HTR-8/SVneo (cell line): ENCODE data around the gene BTAF1.

Source experiments
- DNase-seq: peaks from one replicate; pipeline ENCODE4 v3.0.0; 2011; ENCODE audit warnings: low spot score, mixed read lengths; ENCODE audit not compliant: insufficient read length
- FAIRE-seq: peaks from 2 replicates; lab custom pipeline; 2011; peaks lifted over from hg19 to GRCh38; lab: Jason Lieb, UNC

Gene BTAF1

DNA sequence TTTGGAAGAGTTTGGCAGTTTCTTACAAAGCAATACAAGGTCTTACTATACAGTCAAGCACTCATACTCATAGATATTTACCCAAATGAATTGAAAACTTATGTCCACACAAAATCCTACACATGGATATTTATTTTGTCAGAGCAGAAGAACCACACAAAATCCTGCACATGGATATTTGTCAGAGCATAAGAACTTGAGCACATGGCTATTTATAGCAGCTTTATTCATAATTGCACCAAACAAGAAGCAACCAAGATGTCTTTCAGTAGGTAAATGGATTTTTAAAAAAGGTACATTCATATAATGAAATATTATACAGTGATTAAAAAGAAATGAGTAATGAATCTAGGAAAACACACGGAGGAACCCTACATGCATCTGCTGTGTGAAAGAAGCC is 115.4 kb downstream of the BTAF1 start:
- DNase-seq (no peak), FAIRE-seq (no peak)

GRCh38 chr10:92042541-92042940 is 119.0 kb downstream of the BTAF1 start:
- FAIRE-seq (no peak), DNase-seq (no peak)

GRCh38 chr10:92045641-92046106 is 122.1 kb downstream of the BTAF1 start:
- no peak for FAIRE-seq
- no peak for DNase-seq

DNA sequence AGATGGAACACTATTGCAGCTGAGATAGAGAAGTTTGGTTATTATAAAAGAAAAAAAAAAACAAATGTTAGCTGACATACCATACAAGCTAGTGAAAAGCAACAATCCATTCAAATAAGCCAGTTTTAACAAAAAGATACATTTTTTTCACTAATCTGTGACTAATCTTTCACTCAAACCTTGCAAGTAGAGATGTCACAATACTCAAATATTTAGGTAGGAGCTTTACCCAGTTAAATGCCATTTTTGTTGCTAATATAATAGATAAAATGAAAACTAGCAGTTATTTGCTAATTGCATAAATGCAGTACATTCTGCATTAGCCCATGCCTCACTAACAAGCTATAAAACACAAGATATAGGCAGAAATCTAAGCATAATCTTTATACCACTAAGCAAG is 123.6 kb downstream of the BTAF1 start:
- FAIRE-seq: no peak
- DNase-seq: no peak

- no peak for DNase-seq
- no peak for FAIRE-seq
These were observed 128.5 kb downstream of the BTAF1 start for GRCh38 chr10:92052088-92052487.

DNA sequence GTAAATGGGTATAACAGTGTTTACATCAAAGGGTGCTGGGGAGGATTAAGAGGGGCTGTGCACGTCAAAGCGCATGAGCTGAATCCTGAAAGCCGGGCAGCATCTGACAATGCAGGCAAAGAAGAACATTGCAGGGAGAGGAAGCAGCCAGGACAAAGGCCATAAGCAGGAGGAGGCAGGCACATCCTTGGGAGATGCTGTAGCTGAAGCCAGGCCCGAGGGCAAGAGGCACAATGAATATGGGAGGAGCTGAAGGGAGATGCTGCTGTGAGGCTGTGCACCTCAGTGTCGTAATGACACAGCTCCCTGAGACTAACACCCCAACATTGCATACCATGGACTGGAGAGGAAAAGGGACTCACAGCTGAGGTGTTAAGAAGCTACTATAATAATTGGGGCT is 129.2 kb downstream of the BTAF1 start:
- FAIRE-seq: peak; percentile 44
- DNase-seq: no peak

DNA sequence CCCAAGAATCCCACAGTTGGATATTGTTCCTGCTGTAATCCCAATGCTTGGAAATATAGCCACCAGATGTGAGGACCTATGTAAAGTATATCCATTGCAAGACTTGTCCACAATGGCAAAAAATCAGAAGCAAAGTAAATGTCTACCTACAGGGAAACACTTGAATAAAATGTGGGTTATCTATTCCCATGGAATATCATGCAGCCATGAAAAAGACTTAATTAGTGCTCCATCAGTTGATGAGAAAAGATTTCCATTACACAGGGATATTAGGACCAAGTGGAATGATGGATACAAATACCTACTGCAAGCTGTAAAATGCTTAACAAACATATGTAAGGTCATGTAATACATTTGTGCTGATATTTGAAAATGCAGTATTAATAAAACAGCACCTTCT is 131.2 kb downstream of the BTAF1 start:
- FAIRE-seq: no peak
- no peak for DNase-seq

DNA sequence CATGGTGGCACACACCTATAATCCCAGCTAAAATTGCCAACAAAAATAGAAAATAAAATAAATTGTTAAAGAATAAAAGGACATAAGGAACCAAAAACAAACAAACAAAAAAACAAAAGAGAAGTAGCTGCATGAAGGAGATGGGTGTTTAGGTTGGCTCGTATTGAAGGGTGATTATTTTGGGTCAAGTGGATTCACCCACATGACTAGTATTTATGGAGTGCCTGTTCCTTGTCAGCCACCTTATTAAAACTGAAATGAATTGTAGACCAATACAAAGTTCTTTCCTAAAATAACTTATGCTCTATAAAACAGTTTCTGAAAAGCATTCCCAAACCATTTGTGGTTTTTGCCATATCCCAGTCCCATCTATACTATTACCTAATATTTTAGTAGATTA is 138.7 kb downstream of the BTAF1 start:
- no peak for DNase-seq
- FAIRE-seq: no peak

GRCh38 chr10:92064506-92064905 is 140.9 kb downstream of the BTAF1 start:
- DNase-seq: no peak
- FAIRE-seq: no peak

DNA sequence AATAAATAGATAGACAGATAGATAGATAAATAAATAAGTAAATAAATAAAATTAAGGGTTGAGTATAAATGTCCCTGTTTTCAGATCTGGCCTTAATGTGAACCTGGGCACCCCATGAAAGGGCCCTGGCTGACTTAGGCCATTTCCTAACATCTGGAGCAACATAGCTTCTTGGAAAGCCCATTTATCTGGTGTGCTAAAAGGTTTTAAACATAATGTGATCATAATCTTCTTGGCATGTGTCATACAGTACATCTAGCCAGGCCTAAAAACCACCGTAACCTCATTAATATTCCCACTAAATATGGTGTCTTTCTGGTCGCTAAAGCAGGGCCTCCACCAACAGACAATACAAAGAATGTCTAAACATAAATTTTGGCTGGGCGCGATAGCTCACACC is 142.8 kb downstream of the BTAF1 start:
- FAIRE-seq: no peak
- DNase-seq: no peak

GRCh38 chr10:92068900-92069299 is 145.3 kb downstream of the BTAF1 start:
- no peak for DNase-seq

DNA sequence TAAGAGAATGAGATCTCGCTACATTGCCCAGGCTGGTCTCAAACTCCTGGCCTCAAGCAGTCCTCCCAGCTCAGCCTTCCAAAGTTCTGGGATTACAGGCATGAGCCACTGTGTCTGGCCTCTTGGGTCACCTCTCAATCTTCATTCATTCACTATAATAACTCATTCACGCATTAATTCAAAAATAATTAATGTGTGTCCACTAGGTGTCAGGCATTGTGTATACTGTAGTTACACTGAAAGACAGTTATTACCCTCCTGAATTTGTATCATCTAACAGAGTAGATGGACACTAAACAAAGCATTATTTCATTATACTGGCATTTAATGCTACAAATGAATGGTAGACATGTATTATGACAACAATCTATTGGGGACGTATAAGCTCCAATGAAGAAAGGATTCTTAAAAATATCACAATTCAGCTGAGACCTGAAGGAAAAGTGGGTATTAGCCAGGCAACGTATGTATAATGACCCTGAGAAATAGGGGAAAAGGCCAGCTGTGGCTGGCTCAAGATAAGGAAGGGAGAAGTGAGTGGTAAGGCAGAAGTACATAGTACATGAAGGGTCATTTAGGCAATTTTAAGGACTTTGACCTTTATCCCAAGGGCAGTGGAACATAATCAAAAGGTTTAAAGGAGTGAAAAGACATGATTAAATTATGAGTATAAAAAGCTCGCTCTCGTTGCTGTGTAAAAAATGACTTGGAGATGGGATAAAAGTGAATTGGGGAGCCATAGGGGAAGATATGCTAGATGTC is 150.7 kb downstream of the BTAF1 start:
- no peak for DNase-seq
- no peak for FAIRE-seq

More at GRCh38 chr10:92068900-92069299, 145.3 kb downstream of the BTAF1 start:
- FAIRE-seq: no peak

GRCh38 chr10:92075829-92076228 is 152.3 kb downstream of the BTAF1 start:
- no peak for FAIRE-seq
- no peak for DNase-seq

- FAIRE-seq: no peak
These were observed 153.2 kb downstream of the BTAF1 start for GRCh38 chr10:92076722-92077121.

DNA sequence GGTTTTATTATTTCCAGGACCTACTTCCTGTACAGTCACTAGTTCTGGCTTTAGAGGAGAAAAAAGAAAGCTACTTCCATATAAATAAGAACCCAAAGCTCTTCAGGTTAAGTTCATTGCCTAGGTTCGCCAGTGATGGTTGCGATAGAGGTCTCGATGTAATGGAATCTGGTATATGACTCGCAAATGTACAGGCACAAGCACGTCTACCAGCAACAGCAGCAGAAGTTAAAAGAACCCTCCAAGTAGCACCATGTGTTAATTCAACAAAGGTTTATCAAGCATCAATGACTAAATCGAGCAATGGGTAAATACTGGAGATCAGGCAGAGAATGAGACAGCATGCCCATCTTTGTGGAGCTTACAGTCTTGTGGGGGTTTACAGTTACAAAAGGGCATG is 155.4 kb downstream of the BTAF1 start:
- no peak for DNase-seq
- FAIRE-seq: no peak

More at GRCh38 chr10:92076722-92077121, 153.2 kb downstream of the BTAF1 start:
- DNase-seq: no peak
